GM21515 (cell line): Measurements from ENCODE around the gene COPS6.

ENCODE experiments used
- ATAC-seq: cut with Tn5 transposase; IDR thresholded peaks from one replicate; pipeline ENCODE4 v1.9.1; 2021; ENCODE audit not compliant: unreplicated experiment

The COPS6 gene

GRCh38 chr7:100079024-100079560 lies 9.7 kb upstream of the COPS6 start:
- no peak for ATAC-seq

GRCh38 chr7:100080907-100081534 lies 7.7 kb upstream of the COPS6 start:
- peak; percentile 21 for ATAC-seq

- peak; percentile 83 for ATAC-seq
Measured at GRCh38 chr7:100081535-100082102, 7.2 kb upstream of the COPS6 start, which contains the start of gene ZNF3. Gene ZNF3 (minus strand): TSS chr7:100081723. CDS start chr7:100077357, 4,366 bp downstream.

- no peak for ATAC-seq
Measured at GRCh38 chr7:100082978-100083377, 5.8 kb upstream of the COPS6 start.

GRCh38 chr7:100085515-100085914 lies 3.3 kb upstream of the COPS6 start:
- no peak for ATAC-seq

- no peak for ATAC-seq
Measured at GRCh38 chr7:100087055-100087750, 1.6 kb upstream of the COPS6 start.

GRCh38 chr7:100088095-100088620 lies 611 bp upstream of the COPS6 start:
- no peak for ATAC-seq

- ATAC-seq: no peak
Measured at GRCh38 chr7:100089458-100090196, 858 bp downstream of the COPS6 start.

GRCh38 chr7:100090527-100091410 lies 2.0 kb downstream of the COPS6 start:
- ATAC-seq: no peak

GRCh38 chr7:100091411-100092181 lies 2.8 kb downstream of the COPS6 start:
- ATAC-seq: no peak

GRCh38 chr7:100093054-100093453 lies 4.3 kb downstream of the COPS6 start:
- no peak for ATAC-seq

- ATAC-seq: no peak
Measured at GRCh38 chr7:100093498-100093897, 4.7 kb downstream of the COPS6 start.

GRCh38 chr7:100093925-100094486 lies 5.2 kb downstream of the COPS6 start:
- no peak for ATAC-seq

- no peak for ATAC-seq
Measured at GRCh38 chr7:100095289-100095688, 6.5 kb downstream of the COPS6 start.

GRCh38 chr7:100095704-100096103 lies 6.9 kb downstream of the COPS6 start:
- no peak for ATAC-seq

GRCh38 chr7:100098913-100099312 lies 10.1 kb downstream of the COPS6 start:
- no peak for ATAC-seq

- no peak for ATAC-seq
Measured at GRCh38 chr7:100099452-100099851, 10.7 kb downstream of the COPS6 start.

- ATAC-seq: peak; percentile 58
Measured at GRCh38 chr7:100100420-100101015, 11.7 kb downstream of the COPS6 start.
